K562 (cell line): Measurements from ENCODE around the gene MLYCD. TPM values are rescaled to one million over a fixed set of nuclear protein-coding genes. Genes with fewer than 3 reads are reported as not detected.

Experiments
- ATAC-seq: fragments of 200-7000 bp; cut with Tn5 transposase; 3 replicates; pipeline ENCODE4 v1.9.1; 2020; ENCODE audit warnings: moderate library complexity
- BruUV-seq: library from RNA; stranded (reverse); fragments of 400-500 nt; replicated peaks from 2 replicates; lab custom pipeline; 2021; lab: Mats Ljungman, UMichigan
- CTCF ChIA-PET: fragments of 300-600 bp; formaldehyde crosslinking; extraction: SDS; loops from one replicate; lab custom pipeline; 2021; ENCODE audit warnings: low intra/inter-chr PET ratio; lab: Yijun Ruan, JAX
- POLR2A ChIA-PET: fragments of 300-600, 350-650 bp; sonication (Branson Sonifier 250); formaldehyde crosslinking; extraction: SDS; loops from one replicate; lab custom pipeline; 2021; ENCODE audit warnings: antibody characterized with exemption, inconsistent platforms; lab: Yijun Ruan, JAX
- DNase-seq, 4 experiments: peaks; one replicate each; pipeline versions ENCODE4 v3.0.0 to v3.0.0-alpha.2; 2011 to 2018; ENCODE audit warnings: low spot score in 3 of 4, mixed read lengths in 3 of 4; ENCODE audit errors: extremely low read depth in 1 of 4
- FAIRE-seq: peaks from 2 replicates; lab custom pipeline; 2011; peaks lifted over from hg19 to GRCh38; lab: Jason Lieb, UNC
- H2AFZ ChIP-seq: 2 replicates; pipeline ENCODE4 v1.6.0; 2011; ENCODE audit warnings: low read depth, low read length, control low read depth, inconsistent platforms
- H3K27ac ChIP-seq: fragments of 200-600 bp; 3 replicates; pipeline ENCODE4 v1.8.0; 2011; ENCODE audit warnings: low read depth, mild to moderate bottlenecking, control low read depth, inconsistent platforms, low read length, moderate library complexity, mixed read lengths; ENCODE audit errors: extremely low read depth
- H3K27me3 ChIP-seq, 2 experiments: fragments of 300-600 bp in 1 of 2; 2 replicates in 1 of 2; 3 replicates in 1 of 2; pipeline versions ENCODE4 v1.6.0 to v1.8.0; 2011; ENCODE audit warnings: inconsistent platforms in 2 of 2, low read length in 2 of 2, mild to moderate bottlenecking in 1 of 2, mixed read lengths in 1 of 2, moderate library complexity in 1 of 2; ENCODE audit not compliant: control insufficient read depth in 2 of 2, insufficient read depth in 2 of 2
- H3K36me3 ChIP-seq: fragments of 300-600 bp; 3 replicates; pipeline ENCODE4 v1.8.0; 2011; ENCODE audit warnings: mild to moderate bottlenecking, low read length, inconsistent platforms; ENCODE audit not compliant: control insufficient read depth, insufficient read depth
- H3K4me1 ChIP-seq, 2 experiments: fragments of 200-600 bp in 1 of 2; replicated peaks in 1 of 2; 2 replicates in 1 of 2; 3 replicates in 1 of 2; pipeline versions ENCODE4 v1.5.1 to v1.8.0; 2011; ENCODE audit warnings: inconsistent platforms in 2 of 2, low read length in 2 of 2, mild to moderate bottlenecking in 1 of 2, mixed read lengths in 1 of 2, moderate library complexity in 1 of 2; ENCODE audit not compliant: control insufficient read depth in 2 of 2, insufficient read depth in 2 of 2
- H3K4me2 ChIP-seq: 2 replicates; pipeline ENCODE4 v1.6.1; 2011; ENCODE audit warnings: low read length, control low read depth, inconsistent platforms, mixed read lengths; ENCODE audit not compliant: insufficient read depth
- H3K4me3 ChIP-seq: fragments of 200-600 bp; sonication (generic), shearing (Covaris generic); 2 replicates; pipeline ENCODE4 v1.5.1; 2016; ENCODE audit warnings: control low read depth, inconsistent platforms
- H3K79me2 ChIP-seq: fragments of 200-600 bp; 3 replicates; pipeline ENCODE4 v1.8.0; 2011; ENCODE audit warnings: low read length, inconsistent platforms; ENCODE audit not compliant: control insufficient read depth, insufficient read depth
- H3K9ac ChIP-seq, 2 experiments: 2 replicates each; pipeline versions ENCODE4 v1.6.0 to v1.6.1; 2011; ENCODE audit warnings: low read depth in 2 of 2, low read length in 2 of 2, control low read depth in 1 of 2, inconsistent platforms in 1 of 2, mild to moderate bottlenecking in 1 of 2, mixed read lengths in 1 of 2; ENCODE audit not compliant: insufficient read depth in 1 of 2
- H3K9me1 ChIP-seq: one replicate; pipeline ENCODE4 v1.6.0; 2011; ENCODE audit warnings: inconsistent platforms, mild to moderate bottlenecking, low read length, moderate library complexity; ENCODE audit not compliant: control insufficient read depth, insufficient read depth
- H3K9me3 ChIP-seq: replicated peaks from 2 replicates; pipeline ENCODE4 v1.5.1; 2011; ENCODE audit warnings: low read depth, low read length, inconsistent platforms; ENCODE audit not compliant: control insufficient read depth, insufficient read depth
- H4K20me1 ChIP-seq: replicated peaks from 2 replicates; pipeline ENCODE4 v1.6.1; 2011; ENCODE audit warnings: low read length, inconsistent platforms, mixed read lengths; ENCODE audit not compliant: control insufficient read depth, insufficient read depth
- CBFA2T2 ChIP-seq: fragments of 450-650 bp; conservative IDR thresholded peaks from 2 replicates; pipeline ENCODE4 v1.6.1; 2017; ENCODE audit warnings: mild to moderate bottlenecking
- CBX2 ChIP-seq: fragments of 200-600 bp; sonication (generic); IDR thresholded peaks from one replicate; pipeline ENCODE4 v1.6.1; 2012; ENCODE audit warnings: mild to moderate bottlenecking, low read length, inconsistent platforms; ENCODE audit not compliant: insufficient read depth, poor library complexity, severe bottlenecking
- CEBPG ChIP-seq, 3 experiments: fragments of 200-800 bp in 1 of 3; sonication (Bioruptor generic) in 1 of 3; sonication (generic) in 1 of 3; formaldehyde crosslinking in 1 of 3; IDR thresholded peaks in 2 of 3; conservative IDR thresholded peaks in 1 of 3; 2 replicates each; pipeline versions ENCODE4 v1.6.1 to v1.8.0; 2016 to 2022; ENCODE audit warnings: missing compliant biosample characterization in 2 of 3, missing genetic modification characterization in 2 of 3, mild to moderate bottlenecking in 1 of 3, missing genetic modification reagents in 1 of 3
- CTCF ChIP-seq, 3 experiments: IDR thresholded peaks in 2 of 3; conservative IDR thresholded peaks in 1 of 3; 2 replicates each; pipeline ENCODE4 v1.5.1; 2011 to 2012; ENCODE audit warnings: low read length in 3 of 3, mild to moderate bottlenecking in 3 of 3, control low read depth in 2 of 3, improper control_type of control experiment in 1 of 3, inconsistent platforms in 1 of 3, low read depth in 1 of 3, mixed read lengths in 1 of 3, moderate library complexity in 1 of 3; ENCODE audit not compliant: insufficient read depth in 2 of 3
- E2F3 ChIP-seq: fragments of 250-450 bp; sonication (Bioruptor Pico); IDR thresholded peaks from 2 replicates; pipeline ENCODE4 v1.4.0; 2020; ENCODE audit warnings: mild to moderate bottlenecking
- ESRRA ChIP-seq: fragments of 450-650 bp; IDR thresholded peaks from 2 replicates; pipeline ENCODE4 v1.6.1; 2014; ENCODE audit warnings: low read depth, mild to moderate bottlenecking, moderate library complexity, borderline replicate concordance
- FOSL1 ChIP-seq: fragments of 200-800 bp; sonication (Bioruptor generic); conservative IDR thresholded peaks from 2 replicates; pipeline ENCODE4 v1.6.1; 2016; ENCODE audit warnings: missing genetic modification characterization, missing compliant biosample characterization
- FOXJ3 ChIP-seq: sonication (generic); formaldehyde crosslinking; IDR thresholded peaks from 2 replicates; pipeline ENCODE4 v1.4.0; 2020; ENCODE audit warnings: mild to moderate bottlenecking, missing genetic modification reagents
- HINFP ChIP-seq: fragments of 450-650 bp; conservative IDR thresholded peaks from 2 replicates; pipeline ENCODE4 v1.6.1; 2016; ENCODE audit warnings: missing genetic modification characterization, low read depth, mild to moderate bottlenecking, control low read depth, missing compliant biosample characterization
- MAFF ChIP-seq: IDR thresholded peaks from 2 replicates; pipeline ENCODE4 v1.6.1; 2012; ENCODE audit warnings: low read length, improper control_type of control experiment
- RBM22 ChIP-seq: fragments of 200-400 bp; formaldehyde crosslinking; IDR thresholded peaks from 2 replicates; pipeline ENCODE4 v1.6.1; 2018; ENCODE audit warnings: low read length, low read depth; ENCODE audit not compliant: poor library complexity, severe bottlenecking
- SMARCA4 ChIP-seq: fragments of 450-650 bp; IDR thresholded peaks from 2 replicates; pipeline ENCODE4 v1.6.1; 2016
- ZNF224 ChIP-seq: sonication (generic); formaldehyde crosslinking; IDR thresholded peaks from 2 replicates; pipeline ENCODE4 v1.8.0; 2022; ENCODE audit warnings: mild to moderate bottlenecking, missing genetic modification reagents
- ZNF263 ChIP-seq: sonication (generic); formaldehyde crosslinking; IDR thresholded peaks from 2 replicates; pipeline ENCODE4 v1.8.0; 2022; ENCODE audit warnings: mild to moderate bottlenecking, missing genetic modification reagents, borderline replicate concordance
- ZNF311 ChIP-seq: fragments of 250-450 bp; sonication (Bioruptor Pico); IDR thresholded peaks from 2 replicates; pipeline ENCODE4 v1.4.0; 2020; ENCODE audit warnings: mild to moderate bottlenecking, moderate library complexity
- ZZZ3 ChIP-seq: fragments of 450-650 bp; IDR thresholded peaks from 2 replicates; pipeline ENCODE4 v1.6.1; 2016; ENCODE audit warnings: antibody characterized with exemption, mild to moderate bottlenecking, moderate library complexity
- WGBS: fragments of 100-300 bp; shearing (Covaris generic); methylation state at CpG from one replicate; pipeline ENCODE4 v1.1.6; 2016; ENCODE audit warnings: low coverage, mixed read lengths; ENCODE audit not compliant: insufficient coverage; ENCODE audit errors: missing lambda C conversion rate; 5-methylcytosine and 5-hydroxymethylcytosine counted together
- in situ Hi-C: fragments of 300-500 bp; cut with MboI; formaldehyde crosslinking; loops from 4 replicates; pipeline ENCODE4 v1.15.0; 2018; ENCODE audit warnings: inconsistent platforms, mixed read lengths
- intact Hi-C: fragments of 100-400 bp; cut with micrococcal nuclease; formaldehyde crosslinking; loops from 2 replicates; pipeline ENCODE4 v1.14.2; 2022
- polyA plus RNA-seq, 8 experiments: library from polyadenylated mRNA; depleted of rRNA in 4 of 8; stranded (reverse) in 5 of 8; unstranded in 3 of 8; fragments of >200 nt; fragmentation: Nextera tagmentation in 2 of 8; fragmentation: Illumina TruSeq in 1 of 8; extraction: Ambion mirVana in 2 of 8; extraction: Trizol in 1 of 8; gene quantifications; 2 replicates each; pipeline versions ENCODE4 v1.2.1 to v1.2.3, GENCODE V29; 2011 to 2014; ENCODE audit warnings: inconsistent platforms in 1 of 8, missing spikeins in 1 of 8
- total RNA-seq, 7 experiments: library from RNA; depleted of rRNA in 6 of 7; stranded (reverse); fragments of >200 nt in 6 of 7; fragmentation: Illumina TruSeq in 2 of 7; extraction: Trizol in 2 of 7; gene quantifications; 2 replicates each; pipeline versions ENCODE4 v1.2.1 to v1.2.3, GENCODE V29; 2011 to 2021; ENCODE audit warnings: low replicate concordance in 1 of 7

Gene MLYCD
- total and polyA plus RNA-seq, 9 of the 15 experiments (the other 6 are each of a cell fraction or from before 2014, with no cell fraction given), result 0.15 to 2.0 (median 1.0) TPM

GRCh38 chr16:83946154-83946780 lies 47.4 kb downstream of the MLYCD start:
- H4K20me1 ChIP-seq, result 0 out of 2 replicates have a peak, but pooled peaks cover 3% of the 10 kb centered on the region
- ATAC-seq (no peak), DNase-seq (no peak), FAIRE-seq (no peak)
- H3K36me3 ChIP-seq, result no peaks in the 10 kb centered on the region
- H3K9me3 ChIP-seq, result no peaks in the 10 kb centered on the region
- H3K4me2 ChIP-seq, result no peak overlapping the region
- H3K4me3 ChIP-seq, result no peak overlapping the region
- CTCF ChIA-PET, result no interaction called here
- intact Hi-C loops, result no loop called here
- H2AFZ ChIP-seq, result no peak overlapping the region
- POLR2A ChIA-PET, result interaction anchor here (0.7 kb wide), 1 partner anchor 128 kb away, joined by 3 read pairs; no protein-coding TSS in a partner anchor
- in situ Hi-C loops, result no loop called here
- TF ChIP-seq ZNF224, result no peak
- TF ChIP-seq CTCF (IDR thresholded peaks at IDR 0.05 in 2 of 3, conservative IDR thresholded peaks at IDR 0.05 in 1 of 3; ENCODE audit: insufficient read depth in 2 of 3, low read depth in 1 of 3, low read length in 3 of 3), result no peak
- TF ChIP-seq E2F3 (CRISPR knock-in tag), result no peak
- TF ChIP-seq SMARCA4, result no peak
- no peak for TF ChIP-seq CBX2
- TF ChIP-seq FOXJ3 (CRISPR knock-in tag), result no peak
- TF ChIP-seq RBM22, result no peak
- TF ChIP-seq ZNF263, result no peak
- no peak for TF ChIP-seq MAFF
- no peak for TF ChIP-seq HINFP (tag)
- TF ChIP-seq CEBPG (CRISPR knock-in tag; IDR thresholded peaks at IDR 0.05), result no peak
- no peak for TF ChIP-seq CEBPG (tag; conservative IDR thresholded peaks at IDR 0.05 in 1 of 2, IDR thresholded peaks at IDR 0.05 in 1 of 2)
- TF ChIP-seq ZZZ3, result no peak
- TF ChIP-seq CBFA2T2, result no peak
- no peak for TF ChIP-seq ESRRA
- no peak for TF ChIP-seq ZNF311 (CRISPR knock-in tag)
- TF ChIP-seq FOSL1 (tag), result no peak
- no peaks in the 10 kb centered on the region for H3K9me1 ChIP-seq
- H3K4me1 ChIP-seq, result peaks cover 0 to 24% of the 10 kb centered on the region in 2 experiments; a peak in 2 of 5 replicates
- no peak overlapping the region for H3K27ac ChIP-seq
- peaks cover 22 to 25% of the 10 kb centered on the region in 2 experiments; a peak in 4 of 5 replicates for H3K27me3 ChIP-seq
- peak overlapping the region in 1 of 2 experiments; percentile 36; a peak in 1 of 4 replicates for H3K9ac ChIP-seq
- no TSS peak for BruUV-seq
- no peaks in the 10 kb centered on the region for H3K79me2 ChIP-seq
- 36% methylated on average over 24 of the region's 24 CpGs for WGBS
